HFFc6 (cell line): ENCODE data around the gene CFAP299. TPM values are rescaled to one million over a fixed set of nuclear protein-coding genes. Genes with fewer than 3 reads are reported as not detected.
A peak's percentile ranks its signal among the peaks of the same experiment; 100 is the strongest.

ENCODE experiments used
- DNase-seq: peaks from one replicate; pipeline ENCODE4 v3.0.0-alpha.2; 2018
- H3K27ac Mint-ChIP-seq: 2 replicates; pipeline ENCODE4 v1.8.0; 2020; ENCODE audit warnings: mild to moderate bottlenecking, mixed read lengths
- H3K27me3 Mint-ChIP-seq: 2 replicates; pipeline ENCODE4 v1.8.0; 2021; ENCODE audit warnings: mild to moderate bottlenecking, moderate library complexity, mixed read lengths; ENCODE audit not compliant: insufficient read depth
- H3K36me3 Mint-ChIP-seq: 2 replicates; pipeline ENCODE4 v1.8.0; 2021; ENCODE audit warnings: low read depth, mixed read lengths
- H3K4me1 Mint-ChIP-seq: 2 replicates; pipeline ENCODE4 v1.8.0; 2020; ENCODE audit warnings: low read depth, mixed read lengths
- H3K4me3 Mint-ChIP-seq: 2 replicates; pipeline ENCODE4 v1.8.0; 2020; ENCODE audit warnings: mild to moderate bottlenecking, moderate library complexity, mixed read lengths
- H3K9me3 Mint-ChIP-seq: 2 replicates; pipeline ENCODE4 v1.8.0; 2020; ENCODE audit warnings: mild to moderate bottlenecking, mixed read lengths
- CTCF ChIP-seq: fragments of 200-600 bp; sonication (generic); IDR thresholded peaks from 2 replicates; pipeline ENCODE4 v1.5.0; 2021; ENCODE audit warnings: antibody characterized with exemption, mild to moderate bottlenecking
- total RNA-seq, 6 experiments: library from RNA; stranded (reverse); fragmentation: NEBNext Ultra II Directional; extraction: Animal tissue kit (Norgen Biotek cat#: 25700); gene quantifications; 2 replicates in 1 of 6; 3 replicates in 5 of 6; pipeline ENCODE4 v1.2.3, GENCODE V29; 2021

Gene CFAP299
- total RNA-seq, 6 experiments from 2014 or later = 4.8 to 9.0 (median 8.7) TPM

- Mint-ChIP-seq H3K4me3 (no peak overlapping the region), H3K9me3 (peaks cover 13% of the 10 kb centered on the region), H3K27me3 (no peaks in the 10 kb centered on the region; the same call in 1 of the 2 replicates), H3K27ac (no peak overlapping the region), H3K36me3 (peaks cover 20% of the 10 kb centered on the region), H3K4me1 (peaks cover 22% of the 10 kb centered on the region)
- no peak for TF ChIP-seq CTCF
- DNase-seq = no peak
Measured at GRCh38 chr4:80447493-80447892, 112.0 kb downstream of the CFAP299 start.

GRCh38 chr4:80448056-80448455, 112.5 kb downstream of the CFAP299 start:
- Mint-ChIP-seq H3K36me3 (peaks cover 20% of the 10 kb centered on the region), H3K9me3 (peaks cover 13% of the 10 kb centered on the region), H3K4me1 (peaks cover 27% of the 10 kb centered on the region), H3K4me3 (no peak overlapping the region), H3K27me3 (no peaks in the 10 kb centered on the region; the same call in 1 of the 2 replicates), H3K27ac (no peak overlapping the region)
- DNase-seq = no peak
- no peak for TF ChIP-seq CTCF

GRCh38 chr4:80452055-80452454, 116.5 kb downstream of the CFAP299 start:
- Mint-ChIP-seq H3K4me3 (no peak overlapping the region), H3K27me3 (no peaks in the 10 kb centered on the region; the same call in 1 of the 2 replicates)

GRCh38 chr4:80452768-80453167, 117.2 kb downstream of the CFAP299 start:
- peaks cover 25% of the 10 kb centered on the region for H3K4me1 Mint-ChIP-seq
- DNase-seq = no peak
- H3K4me3 Mint-ChIP-seq = no peak overlapping the region
- peaks cover 13% of the 10 kb centered on the region for H3K9me3 Mint-ChIP-seq
- peaks cover 26% of the 10 kb centered on the region for H3K36me3 Mint-ChIP-seq
- H3K27ac Mint-ChIP-seq = no peak overlapping the region
- H3K27me3 Mint-ChIP-seq = no peaks in the 10 kb centered on the region
- TF ChIP-seq CTCF = no peak

More at GRCh38 chr4:80452055-80452454, 116.5 kb downstream of the CFAP299 start:
- peaks cover 28% of the 10 kb centered on the region for H3K4me1 Mint-ChIP-seq
- H3K36me3 Mint-ChIP-seq = peaks cover 26% of the 10 kb centered on the region
- H3K9me3 Mint-ChIP-seq = peaks cover 13% of the 10 kb centered on the region
- no peak for DNase-seq
- TF ChIP-seq CTCF = no peak
- H3K27ac Mint-ChIP-seq = no peak overlapping the region

GRCh38 chr4:80454040-80454439, 118.5 kb downstream of the CFAP299 start:
- peaks cover 13% of the 10 kb centered on the region for H3K9me3 Mint-ChIP-seq
- H3K36me3 Mint-ChIP-seq = peaks cover 26% of the 10 kb centered on the region
- peak; percentile 12 for DNase-seq
- H3K27me3 Mint-ChIP-seq = no peaks in the 10 kb centered on the region
- peak overlapping the region; percentile 6; the same call in 1 of the 2 replicates for H3K27ac Mint-ChIP-seq
- peaks cover 20% of the 10 kb centered on the region for H3K4me1 Mint-ChIP-seq
- peak overlapping the region; percentile 1; the same call in 1 of the 2 replicates for H3K4me3 Mint-ChIP-seq
- no peak for TF ChIP-seq CTCF

- DNase-seq = no peak
- H3K36me3 Mint-ChIP-seq = peaks cover 26% of the 10 kb centered on the region
- peaks cover 20% of the 10 kb centered on the region for H3K4me1 Mint-ChIP-seq
- H3K9me3 Mint-ChIP-seq = peaks cover 13% of the 10 kb centered on the region
- peak overlapping the region; percentile 6; the same call in 1 of the 2 replicates for H3K27ac Mint-ChIP-seq
- no peak for TF ChIP-seq CTCF
- H3K27me3 Mint-ChIP-seq = no peaks in the 10 kb centered on the region
- no peak overlapping the region for H3K4me3 Mint-ChIP-seq
Measured at GRCh38 chr4:80454556-80454955, 119.0 kb downstream of the CFAP299 start.
